HEK293 (cell line): ENCODE measurements around the gene ARMC2.
A peak's percentile ranks its signal among the peaks of the same experiment; 100 is the strongest.

ENCODE experiments used
- CTCF ChIA-PET: fragments of 350-600 bp; formaldehyde crosslinking; extraction: SDS; loops from one replicate; lab custom pipeline; 2021; ENCODE audit warnings: antibody characterized with exemption; lab: Yijun Ruan, JAX
- POLR2A ChIA-PET: fragments of 300-600 bp; formaldehyde crosslinking; extraction: SDS; loops from one replicate; lab custom pipeline; 2020; ENCODE audit warnings: antibody characterized with exemption, inconsistent platforms; lab: Yijun Ruan, JAX
- H3K27ac ChIP-seq: fragments of 200-500 bp; sonication (Bioruptor generic); 2 replicates; pipeline ENCODE4 v1.5.1; 2014; ENCODE audit warnings: low read depth, low read length, control low read depth, inconsistent platforms; ENCODE audit errors: extremely low read depth
- H3K36me3 ChIP-seq, 2 experiments: fragments of 200-500 bp in 1 of 2; sonication (Bioruptor generic) in 1 of 2; 1 replicate in 1 of 2; 2 replicates in 1 of 2; pipeline ENCODE4 v1.5.1; 2014 to 2017; ENCODE audit warnings: inconsistent platforms in 2 of 2, low read length in 2 of 2; ENCODE audit not compliant: control insufficient read depth in 2 of 2, insufficient read depth in 1 of 2
- H3K4me1 ChIP-seq: fragments of 200-500 bp; sonication (Bioruptor generic); 2 replicates; pipeline ENCODE4 v1.5.1; 2014; ENCODE audit warnings: mild to moderate bottlenecking, low read length, inconsistent platforms; ENCODE audit not compliant: control insufficient read depth, insufficient read depth
- H3K4me3 ChIP-seq: 2 replicates; pipeline ENCODE4 v1.5.1; 2011; ENCODE audit warnings: low read depth, mild to moderate bottlenecking, control low read depth, low read length, moderate library complexity
- H3K9me3 ChIP-seq: fragments of 200-500 bp; sonication (Bioruptor generic); 2 replicates; pipeline ENCODE4 v1.5.1; 2014; ENCODE audit warnings: low read depth, low read length, inconsistent platforms; ENCODE audit not compliant: control insufficient read depth, insufficient read depth
- PRDM10 ChIP-seq: fragments of 450-650 bp; formaldehyde crosslinking; IDR thresholded peaks from 2 replicates; pipeline ENCODE4 v1.5.1; 2016; ENCODE audit warnings: missing biosample characterization, missing genetic modification characterization
- ZNF223 ChIP-seq: fragments of 450-650 bp; formaldehyde crosslinking; IDR thresholded peaks from 2 replicates; pipeline ENCODE4 v1.5.1; 2016; ENCODE audit warnings: missing biosample characterization, missing genetic modification characterization
- ZNF274 ChIP-seq, 2 experiments: fragments of 200-500 bp in 1 of 2; fragments of 450-650 bp in 1 of 2; sonication (Bioruptor generic) in 1 of 2; formaldehyde crosslinking in 1 of 2; IDR thresholded peaks; 2 replicates each; pipeline versions ENCODE4 v1.5.1 to v1.6.1; 2014 to 2016; ENCODE audit warnings: borderline replicate concordance in 1 of 2, inconsistent platforms in 1 of 2, low read length in 1 of 2, missing biosample characterization in 1 of 2, missing genetic modification characterization in 1 of 2
- ZNF521 ChIP-seq: fragments of 450-650 bp; formaldehyde crosslinking; IDR thresholded peaks from 2 replicates; pipeline ENCODE4 v1.5.1; 2017; ENCODE audit warnings: missing biosample characterization, mild to moderate bottlenecking, missing genetic modification characterization
- ZNF529 ChIP-seq: fragments of 450-650 bp; formaldehyde crosslinking; IDR thresholded peaks from 2 replicates; pipeline ENCODE4 v1.5.1; 2017; ENCODE audit warnings: missing genetic modification characterization, missing biosample characterization; ENCODE audit not compliant: insufficient replicate concordance
- TF ChIP-seq, protein P1 (sequence below): fragments of 450-650 bp; formaldehyde crosslinking; IDR thresholded peaks from 2 replicates; pipeline ENCODE4 v1.5.1; 2016; ENCODE audit warnings: missing biosample characterization, missing genetic modification characterization, borderline replicate concordance
- TF ChIP-seq, protein P2 (sequence below): fragments of 450-650 bp; formaldehyde crosslinking; IDR thresholded peaks from 2 replicates; pipeline ENCODE4 v1.5.1; 2016; ENCODE audit warnings: missing biosample characterization, missing genetic modification characterization

Gene ARMC2

GRCh38 chr6:108836061-108836460 lies 12.2 kb upstream of the ARMC2 start:
- POLR2A ChIA-PET: interaction anchor here (0.7 to 1.0 kb wide), 2 partner anchors 12 to 277 kb away, joined by 3 to 7 read pairs; partner anchors contain the start of gene ARMC2
- no peak overlapping the region for H3K4me3 ChIP-seq

DNA sequence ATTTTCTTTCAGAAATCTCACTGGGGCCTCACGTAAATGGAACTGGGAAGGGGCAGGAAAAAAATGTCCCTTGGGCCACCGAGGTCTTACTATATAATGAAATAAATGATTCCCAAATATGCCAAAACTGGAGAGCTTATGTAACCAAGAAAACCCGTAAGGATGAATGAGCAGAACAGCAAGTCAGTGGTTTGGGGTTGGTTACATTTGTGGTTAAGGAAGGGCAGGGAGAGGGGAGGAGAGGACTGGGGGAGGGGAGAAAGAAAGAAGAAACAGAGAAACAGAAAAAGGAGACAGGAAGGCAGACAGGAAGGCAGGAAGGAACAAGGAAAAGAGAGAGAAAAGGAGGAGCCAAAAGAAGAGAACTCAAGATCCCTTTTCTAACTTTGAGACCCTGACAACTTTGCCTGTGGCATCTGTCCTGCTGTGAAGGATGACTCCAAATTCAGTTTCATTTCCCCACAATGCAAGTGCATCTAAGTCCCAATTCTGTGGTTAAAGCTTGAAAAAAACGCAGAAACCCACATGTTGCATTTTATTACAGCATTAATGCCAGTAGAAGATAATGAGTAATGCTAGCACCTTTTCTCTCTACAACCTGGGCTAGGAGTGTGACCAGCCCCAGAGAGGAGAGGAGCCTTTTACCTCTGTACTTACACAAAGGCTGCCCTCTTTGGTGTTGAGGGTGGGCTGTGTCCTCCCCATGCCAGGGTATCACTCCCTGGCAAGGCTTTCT lies 10.8 kb upstream of the ARMC2 start:
- TF ChIP-seq ZNF521 (tag by site-specific recombination): no peak
- no peak for TF ChIP-seq ZNF529
- POLR2A ChIA-PET: no interaction called here

More at GRCh38 chr6:108836061-108836460, 12.2 kb upstream of the ARMC2 start:
- Histone ChIP-seq H3K27ac (no peak overlapping the region), H3K4me1 (no peaks in the 10 kb centered on the region), H3K36me3 (no peaks in the 10 kb centered on the region), H3K9me3 (no peaks in the 10 kb centered on the region)
- TF ChIP-seq, protein P1, sequence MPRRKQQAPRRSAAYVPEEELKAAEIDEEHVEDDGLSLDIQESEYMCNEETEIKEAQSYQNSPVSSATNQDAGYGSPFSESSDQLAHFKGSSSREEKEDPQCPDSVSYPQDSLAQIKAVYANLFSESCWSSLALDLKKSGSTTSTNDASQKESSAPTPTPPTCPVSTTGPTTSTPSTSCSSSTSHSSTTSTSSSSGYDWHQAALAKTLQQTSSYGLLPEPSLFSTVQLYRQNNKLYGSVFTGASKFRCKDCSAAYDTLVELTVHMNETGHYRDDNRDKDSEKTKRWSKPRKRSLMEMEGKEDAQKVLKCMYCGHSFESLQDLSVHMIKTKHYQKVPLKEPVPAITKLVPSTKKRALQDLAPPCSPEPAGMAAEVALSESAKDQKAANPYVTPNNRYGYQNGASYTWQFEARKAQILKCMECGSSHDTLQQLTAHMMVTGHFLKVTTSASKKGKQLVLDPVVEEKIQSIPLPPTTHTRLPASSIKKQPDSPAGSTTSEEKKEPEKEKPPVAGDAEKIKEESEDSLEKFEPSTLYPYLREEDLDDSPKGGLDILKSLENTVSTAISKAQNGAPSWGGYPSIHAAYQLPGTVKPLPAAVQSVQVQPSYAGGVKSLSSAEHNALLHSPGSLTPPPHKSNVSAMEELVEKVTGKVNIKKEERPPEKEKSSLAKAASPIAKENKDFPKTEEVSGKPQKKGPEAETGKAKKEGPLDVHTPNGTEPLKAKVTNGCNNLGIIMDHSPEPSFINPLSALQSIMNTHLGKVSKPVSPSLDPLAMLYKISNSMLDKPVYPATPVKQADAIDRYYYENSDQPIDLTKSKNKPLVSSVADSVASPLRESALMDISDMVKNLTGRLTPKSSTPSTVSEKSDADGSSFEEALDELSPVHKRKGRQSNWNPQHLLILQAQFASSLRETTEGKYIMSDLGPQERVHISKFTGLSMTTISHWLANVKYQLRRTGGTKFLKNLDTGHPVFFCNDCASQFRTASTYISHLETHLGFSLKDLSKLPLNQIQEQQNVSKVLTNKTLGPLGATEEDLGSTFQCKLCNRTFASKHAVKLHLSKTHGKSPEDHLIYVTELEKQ: no peak
- TF ChIP-seq ZNF223: no peak
- TF ChIP-seq PRDM10 (tag by site-specific recombination): peak; percentile 64
- CTCF ChIA-PET: interaction anchor here (0.5 to 5.8 kb wide), 36 partner anchors 10 to 842 kb away, joined by 3 to 81 read pairs (median 4); partner anchors contain the start of genes ARMC2 and FOXO3

DNA sequence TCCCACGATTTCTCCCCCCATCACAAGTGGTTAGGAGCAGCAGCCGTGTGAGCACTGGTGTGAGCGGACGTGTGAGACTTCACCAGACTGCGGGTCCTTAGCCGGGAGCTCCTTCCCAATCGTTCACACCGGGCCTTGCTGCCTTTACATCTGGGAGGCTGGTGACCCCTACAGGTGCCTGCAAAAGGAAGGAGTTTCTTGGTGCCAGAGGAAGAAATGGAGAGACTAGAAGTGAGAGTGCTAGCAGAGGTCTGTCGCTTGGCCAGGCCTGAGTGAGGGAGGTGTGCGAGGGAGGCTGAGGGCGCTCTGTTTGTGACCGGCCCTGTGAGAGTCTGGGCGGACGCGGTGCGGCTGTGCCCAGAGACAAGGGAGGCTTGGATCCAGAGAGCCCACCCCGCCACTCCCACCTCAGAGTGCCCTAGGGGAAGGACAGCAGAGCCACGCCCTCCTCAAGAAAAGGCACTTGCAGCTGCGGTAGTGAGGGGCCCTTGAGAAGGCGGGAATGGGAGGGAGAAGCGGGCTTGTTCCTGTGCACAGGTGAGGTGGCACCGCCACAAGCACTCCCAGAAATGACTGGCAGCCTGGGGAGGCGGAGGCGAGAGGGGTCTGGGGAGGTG lies 10.0 kb upstream of the ARMC2 start:
- Histone ChIP-seq H3K4me3 (no peak overlapping the region), H3K36me3 (no peaks in the 10 kb centered on the region), H3K9me3 (no peaks in the 10 kb centered on the region), H3K27ac (no peak overlapping the region), H3K4me1 (no peaks in the 10 kb centered on the region)
- TF ChIP-seq PRDM10 (tag by site-specific recombination): no peak
- TF ChIP-seq ZNF274 (IDR thresholded peaks at IDR 0.05; ENCODE audit: low read length): no peak
- no peak for TF ChIP-seq ZNF274 (tag by site-specific recombination; IDR thresholded peaks at IDR 0.05; ENCODE audit: borderline replicate concordance)
- TF ChIP-seq, protein P2, sequence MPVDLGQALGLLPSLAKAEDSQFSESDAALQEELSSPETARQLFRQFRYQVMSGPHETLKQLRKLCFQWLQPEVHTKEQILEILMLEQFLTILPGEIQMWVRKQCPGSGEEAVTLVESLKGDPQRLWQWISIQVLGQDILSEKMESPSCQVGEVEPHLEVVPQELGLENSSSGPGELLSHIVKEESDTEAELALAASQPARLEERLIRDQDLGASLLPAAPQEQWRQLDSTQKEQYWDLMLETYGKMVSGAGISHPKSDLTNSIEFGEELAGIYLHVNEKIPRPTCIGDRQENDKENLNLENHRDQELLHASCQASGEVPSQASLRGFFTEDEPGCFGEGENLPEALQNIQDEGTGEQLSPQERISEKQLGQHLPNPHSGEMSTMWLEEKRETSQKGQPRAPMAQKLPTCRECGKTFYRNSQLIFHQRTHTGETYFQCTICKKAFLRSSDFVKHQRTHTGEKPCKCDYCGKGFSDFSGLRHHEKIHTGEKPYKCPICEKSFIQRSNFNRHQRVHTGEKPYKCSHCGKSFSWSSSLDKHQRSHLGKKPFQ (tag by site-specific recombination): peak; percentile 71; the same call in 1 of the 2 replicates
- ChIA-PET POLR2A (no interaction called here), CTCF (interaction anchor here (0.7 to 5.8 kb wide), 6 partner anchors 10 to 695 kb away, joined by 3 to 81 read pairs (median 4); partner anchors contain the start of gene ARMC2)

More for the DNA sequence above, 10.8 kb upstream of the ARMC2 start:
- Histone ChIP-seq H3K36me3 (no peaks in the 10 kb centered on the region), H3K4me3 (no peak overlapping the region), H3K4me1 (no peaks in the 10 kb centered on the region), H3K9me3 (no peaks in the 10 kb centered on the region), H3K27ac (no peak overlapping the region)
- CTCF ChIA-PET: interaction anchor here (0.6 to 5.8 kb wide), 10 partner anchors 11 to 975 kb away, joined by 3 to 81 read pairs (median 4); partner anchors contain the start of gene ARMC2
